Fibroblast of lung (primary cell): ENCODE results near the gene ITCH.

Experiments
- EZH2 ChIP-seq: IDR thresholded peaks from 2 replicates; pipeline ENCODE4 v1.5.1; 2012; ENCODE audit warnings: low read length, control low read depth, mild to moderate bottlenecking; ENCODE audit errors: missing control alignments
- TF ChIP-seq, protein P1 (sequence below), 2 donors: IDR thresholded peaks in 1 of 2; conservative IDR thresholded peaks in 1 of 2; 1 replicate in 1 of 2; 2 replicates in 1 of 2; pipeline ENCODE4 v1.5.1; 2011 to 2012; ENCODE audit warnings: low read length in 2 of 2, control low read depth in 1 of 2, inconsistent platforms in 1 of 2, low read depth in 1 of 2, mild to moderate bottlenecking in 1 of 2

DNA sequence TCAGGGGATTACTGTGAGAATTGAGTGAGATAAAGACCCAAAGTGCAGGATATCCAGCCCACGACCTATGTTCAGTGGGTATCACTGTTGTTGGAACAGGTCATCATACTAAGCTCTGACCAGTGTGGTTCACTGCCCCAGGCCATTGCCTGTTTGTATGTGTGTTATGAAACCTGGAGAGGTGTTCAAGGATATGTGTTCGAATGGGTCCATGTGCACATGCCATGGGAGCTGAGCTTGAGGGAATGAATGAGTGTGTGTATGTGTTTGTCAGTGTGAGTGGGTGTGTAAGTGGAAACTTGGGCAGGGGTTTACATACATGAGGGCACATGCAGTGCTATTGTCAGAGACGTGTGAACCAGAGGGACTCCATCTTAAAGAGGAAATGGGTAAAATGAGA is 42.2 kb upstream of the ITCH start:
- TF ChIP-seq, protein P1, sequence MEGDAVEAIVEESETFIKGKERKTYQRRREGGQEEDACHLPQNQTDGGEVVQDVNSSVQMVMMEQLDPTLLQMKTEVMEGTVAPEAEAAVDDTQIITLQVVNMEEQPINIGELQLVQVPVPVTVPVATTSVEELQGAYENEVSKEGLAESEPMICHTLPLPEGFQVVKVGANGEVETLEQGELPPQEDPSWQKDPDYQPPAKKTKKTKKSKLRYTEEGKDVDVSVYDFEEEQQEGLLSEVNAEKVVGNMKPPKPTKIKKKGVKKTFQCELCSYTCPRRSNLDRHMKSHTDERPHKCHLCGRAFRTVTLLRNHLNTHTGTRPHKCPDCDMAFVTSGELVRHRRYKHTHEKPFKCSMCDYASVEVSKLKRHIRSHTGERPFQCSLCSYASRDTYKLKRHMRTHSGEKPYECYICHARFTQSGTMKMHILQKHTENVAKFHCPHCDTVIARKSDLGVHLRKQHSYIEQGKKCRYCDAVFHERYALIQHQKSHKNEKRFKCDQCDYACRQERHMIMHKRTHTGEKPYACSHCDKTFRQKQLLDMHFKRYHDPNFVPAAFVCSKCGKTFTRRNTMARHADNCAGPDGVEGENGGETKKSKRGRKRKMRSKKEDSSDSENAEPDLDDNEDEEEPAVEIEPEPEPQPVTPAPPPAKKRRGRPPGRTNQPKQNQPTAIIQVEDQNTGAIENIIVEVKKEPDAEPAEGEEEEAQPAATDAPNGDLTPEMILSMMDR (conservative IDR thresholded peaks at IDR 0.05 in 1 of 2, IDR thresholded peaks at IDR 0.05 in 1 of 2; ENCODE audit: low read depth in 1 of 2, low read length in 2 of 2): no peak
- TF ChIP-seq EZH2: no peak
